Neuronal stem cell (in vitro differentiated cells): ENCODE results near the gene ENDOV.

Experiments used
- DNase-seq: peaks from one replicate; pipeline ENCODE4 v3.0.0-alpha.2; 2013; ENCODE audit warnings: low spot score
- H2AFZ ChIP-seq: one replicate; pipeline ENCODE4 v1.6.1; 2013; ENCODE audit warnings: mild to moderate bottlenecking, low read length, inconsistent platforms
- H2AK5ac ChIP-seq: 2 replicates; pipeline ENCODE4 v1.6.1; 2013; ENCODE audit warnings: low read depth, mild to moderate bottlenecking, inconsistent platforms, low read length, moderate library complexity, mixed read lengths
- H2BK120ac ChIP-seq: 2 replicates; pipeline ENCODE4 v1.6.1; 2013; ENCODE audit warnings: low read depth, mild to moderate bottlenecking, inconsistent platforms, low read length, moderate library complexity, mixed read lengths
- H2BK12ac ChIP-seq: one replicate; pipeline ENCODE4 v1.6.1; 2013; ENCODE audit warnings: low read length, inconsistent platforms
- H2BK15ac ChIP-seq: 2 replicates; pipeline ENCODE4 v1.6.1; 2013; ENCODE audit warnings: mild to moderate bottlenecking, low read length, inconsistent platforms, mixed read lengths
- H2BK5ac ChIP-seq: one replicate; pipeline ENCODE4 v1.6.1; 2013; ENCODE audit warnings: inconsistent platforms, mild to moderate bottlenecking, low read length, moderate library complexity
- H3K14ac ChIP-seq: one replicate; pipeline ENCODE4 v1.6.1; 2013; ENCODE audit warnings: low read length, inconsistent platforms
- H3K18ac ChIP-seq: 2 replicates; pipeline ENCODE4 v1.6.1; 2013; ENCODE audit warnings: low read length, inconsistent platforms
- H3K23ac ChIP-seq: 2 replicates; pipeline ENCODE4 v1.6.1; 2013; ENCODE audit warnings: low read depth, mild to moderate bottlenecking, mixed read lengths, low read length, inconsistent platforms; ENCODE audit not compliant: poor library complexity
- H3K27ac ChIP-seq: replicated peaks from 3 replicates; pipeline ENCODE4 v1.5.1; 2013; ENCODE audit warnings: low read length, inconsistent platforms
- H3K27me3 ChIP-seq, 3 experiments: 2 replicates each; pipeline ENCODE4 v1.6.1; 2013; ENCODE audit warnings: low read length in 3 of 3, mild to moderate bottlenecking in 2 of 3, inconsistent platforms in 1 of 3, low read depth in 1 of 3, mixed read lengths in 1 of 3, moderate library complexity in 1 of 3; ENCODE audit not compliant: control insufficient read depth in 3 of 3, insufficient read depth in 3 of 3
- H3K36me3 ChIP-seq, 2 donors: replicated peaks in 1 of 2; 2 replicates each; pipeline ENCODE4 v1.6.1; 2013; ENCODE audit warnings: low read length in 2 of 2; ENCODE audit not compliant: control insufficient read depth in 2 of 2, insufficient read depth in 2 of 2
- H3K4ac ChIP-seq: 2 replicates; pipeline ENCODE4 v1.6.1; 2013; ENCODE audit warnings: inconsistent platforms, mild to moderate bottlenecking, low read length, moderate library complexity
- H3K4me1 ChIP-seq, 2 donors: 1 replicate in 1 of 2; 2 replicates in 1 of 2; pipeline ENCODE4 v1.6.1; 2013; ENCODE audit warnings: low read length in 2 of 2, low read depth in 1 of 2; ENCODE audit not compliant: control insufficient read depth in 2 of 2, insufficient read depth in 1 of 2
- H3K4me2 ChIP-seq: one replicate; pipeline ENCODE4 v1.6.1; 2013; ENCODE audit warnings: mild to moderate bottlenecking, low read length, inconsistent platforms; ENCODE audit not compliant: insufficient read depth, poor library complexity, severe bottlenecking
- H3K4me3 ChIP-seq, 2 donors: 2 replicates each; pipeline ENCODE4 v1.5.1; 2013; ENCODE audit warnings: low read length in 2 of 2, mild to moderate bottlenecking in 2 of 2, inconsistent platforms in 1 of 2, moderate library complexity in 1 of 2
- H3K79me1 ChIP-seq: one replicate; pipeline ENCODE4 v1.6.1; 2013; ENCODE audit warnings: low read depth, mild to moderate bottlenecking, inconsistent platforms, low read length, moderate library complexity
- H3K9ac ChIP-seq: one replicate; pipeline ENCODE4 v1.6.1; 2013; ENCODE audit warnings: mild to moderate bottlenecking, low read depth, low read length, inconsistent platforms; ENCODE audit not compliant: poor library complexity
- H3K9me3 ChIP-seq, 2 donors: replicated peaks in 1 of 2; 2 replicates each; pipeline versions ENCODE3 to v1.6.1; 2013; ENCODE audit warnings: low read length in 2 of 2, mild to moderate bottlenecking in 2 of 2, inconsistent platforms in 1 of 2, low read depth in 1 of 2, mixed read lengths in 1 of 2, moderate library complexity in 1 of 2; ENCODE audit not compliant: control insufficient read depth in 2 of 2, insufficient read depth in 1 of 2
- H4K8ac ChIP-seq: one replicate; pipeline ENCODE4 v1.6.1; 2013; ENCODE audit warnings: low read depth, mild to moderate bottlenecking, inconsistent platforms, low read length, moderate library complexity
- H4K91ac ChIP-seq: one replicate; pipeline ENCODE4 v1.6.1; 2013; ENCODE audit warnings: low read length, low read depth, mild to moderate bottlenecking, inconsistent platforms; ENCODE audit not compliant: poor library complexity
- WGBS, 2 donors: extraction: QIAGEN DNeasy Blood & Tissue Kit; methylation state at CpG; one replicate each; pipeline ENCODE4 v1.1.7; 2013; ENCODE audit warnings: missing lambda C conversion rate in 2 of 2, mixed read lengths in 1 of 2; ENCODE audit not compliant: insufficient read length in 2 of 2, insufficient replicate concordance in 1 of 2; ENCODE audit errors: extremely low coverage in 2 of 2; 5-methylcytosine and 5-hydroxymethylcytosine counted together

Gene ENDOV

DNA sequence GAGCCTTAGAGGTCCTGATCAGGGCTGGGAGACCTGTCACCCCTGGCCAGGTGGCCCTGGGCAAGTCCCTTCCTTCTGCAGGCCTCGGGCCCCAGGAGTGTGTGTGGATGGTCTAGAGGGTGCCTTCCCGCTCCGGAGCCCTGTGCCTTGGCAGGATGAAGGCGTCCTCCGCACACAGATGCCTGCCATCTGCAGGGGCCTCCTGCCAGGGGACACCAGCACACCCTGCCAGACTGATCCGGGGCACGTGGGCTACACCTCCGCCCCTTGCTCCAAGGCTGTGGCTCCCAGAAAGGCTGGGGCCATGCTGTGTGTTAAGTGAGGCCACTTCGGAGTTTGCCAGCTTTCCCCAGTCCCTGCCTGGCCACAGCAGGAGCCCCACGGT is 30.8 kb downstream of the ENDOV start:
- Histone ChIP-seq H3K9ac (no peak overlapping the region), H4K8ac (no peak overlapping the region), H3K4me1 (peaks cover 4 to 6% of the 10 kb centered on the region in 2 donors), H3K79me1 (no peaks in the 10 kb centered on the region), H3K27ac (no peak overlapping the region), H2BK5ac (no peak overlapping the region), H2AFZ (no peak overlapping the region), H2BK120ac (no peak overlapping the region), H3K4me2 (no peak overlapping the region), H3K9me3 (no peaks in the 10 kb centered on the region), H3K4me3 (no peak overlapping the region), H3K27me3 (peaks cover 0 to 48% (median 2%) of the 10 kb centered on the region in 3 experiments), H3K14ac (peak overlapping the region; percentile 89), H2BK15ac (no peak overlapping the region), H2BK12ac (no peak overlapping the region), H3K23ac (no peak overlapping the region), H2AK5ac (peak overlapping the region; percentile 63), H3K18ac (peak overlapping the region; percentile 27), H3K36me3 (no peaks in the 10 kb centered on the region), H3K4ac (no peak overlapping the region), H4K91ac (no peak overlapping the region)
- no peak for DNase-seq
- WGBS, 2 donors, result no CpG with 5 or more reads among the region's 10 CpGs

DNA sequence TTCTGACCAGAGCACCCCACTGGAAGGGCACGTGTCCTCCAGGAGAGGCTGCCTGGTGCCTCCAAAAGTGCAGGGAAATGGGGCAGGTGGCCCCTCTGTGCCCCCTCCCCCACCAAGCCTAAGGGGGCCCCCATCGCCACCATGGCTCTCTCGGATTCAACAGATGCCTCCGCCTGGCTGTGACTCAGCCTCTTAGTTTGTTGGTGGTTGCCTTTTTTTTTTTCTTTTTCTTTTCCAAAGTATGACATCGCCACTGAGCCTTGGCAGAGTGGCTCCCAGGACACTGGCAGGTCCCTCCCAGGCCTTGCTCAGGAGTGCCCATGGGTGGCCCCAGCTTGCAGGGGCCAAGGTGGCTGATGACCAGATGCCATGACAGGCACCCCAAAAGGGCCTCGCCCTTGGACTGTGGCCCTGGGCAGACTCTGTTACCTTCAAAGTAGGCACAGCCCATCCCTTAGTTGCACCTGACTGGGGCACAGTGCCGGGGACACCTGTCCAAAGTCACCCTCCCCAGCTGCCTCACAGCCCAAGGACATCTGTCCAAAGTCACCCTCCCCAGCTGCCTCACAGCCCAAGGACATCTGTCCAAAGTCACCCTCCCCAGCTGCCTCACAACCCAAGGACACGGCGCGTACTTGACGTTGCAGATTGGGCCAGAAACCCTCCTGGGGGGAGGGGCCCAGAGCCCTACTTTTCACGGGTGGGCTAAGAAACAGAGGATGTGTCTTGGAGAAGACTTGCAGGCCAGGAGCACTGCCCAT is 31.9 kb downstream of the ENDOV start:
- H3K9me3 ChIP-seq, result no peaks in the 10 kb centered on the region
- H3K79me1 ChIP-seq, result no peaks in the 10 kb centered on the region
- no peak overlapping the region for H2BK5ac ChIP-seq
- H3K9ac ChIP-seq, result no peak overlapping the region
- no peak overlapping the region for H3K4me3 ChIP-seq
- no peak overlapping the region for H4K91ac ChIP-seq
- H2BK120ac ChIP-seq, result no peak overlapping the region
- no peak overlapping the region for H3K23ac ChIP-seq
- H2AFZ ChIP-seq, result no peak overlapping the region
- H2BK15ac ChIP-seq, result no peak overlapping the region
- H3K4ac ChIP-seq, result no peak overlapping the region
- no peak overlapping the region for H3K14ac ChIP-seq
- H3K27me3 ChIP-seq, result peaks cover 0 to 48% (median 2%) of the 10 kb centered on the region in 3 experiments
- no peak overlapping the region for H3K4me2 ChIP-seq
- WGBS, 2 donors, result no CpG with 5 or more reads among the region's 12 CpGs
- no peak overlapping the region for H3K27ac ChIP-seq
- H2BK12ac ChIP-seq, result no peak overlapping the region
- no peak overlapping the region for H3K18ac ChIP-seq
- no peak overlapping the region for H2AK5ac ChIP-seq
- H4K8ac ChIP-seq, result no peak overlapping the region
- H3K4me1 ChIP-seq, result peaks cover 4 to 6% of the 10 kb centered on the region in 2 donors
- DNase-seq, result no peak
- H3K36me3 ChIP-seq, result no peaks in the 10 kb centered on the region

DNA sequence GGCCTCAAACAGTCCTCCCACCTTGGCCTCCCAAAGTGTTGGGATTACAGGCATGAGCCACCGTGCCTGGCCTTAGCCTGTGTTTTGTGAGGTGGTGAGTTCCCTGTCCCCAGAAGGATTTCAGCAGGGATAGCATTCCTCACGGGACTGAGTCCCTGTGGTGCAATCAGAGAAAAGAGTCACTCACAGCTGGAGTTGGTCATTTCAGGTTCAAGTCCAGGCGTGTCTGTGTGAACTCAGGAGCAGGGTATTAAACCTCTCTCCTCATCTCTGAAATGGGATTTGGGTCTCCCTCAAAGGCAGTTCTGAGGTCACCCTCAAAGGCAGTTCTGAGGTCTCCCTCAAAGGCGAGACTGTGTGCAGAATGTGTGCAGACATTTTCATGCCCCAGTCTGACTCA is 32.8 kb downstream of the ENDOV start:
- no peak overlapping the region for H4K91ac ChIP-seq
- H3K18ac ChIP-seq, result no peak overlapping the region
- H3K4me2 ChIP-seq, result no peak overlapping the region
- no peak overlapping the region for H3K9ac ChIP-seq
- no peak overlapping the region for H3K23ac ChIP-seq
- no peaks in the 10 kb centered on the region for H3K9me3 ChIP-seq
- H2BK12ac ChIP-seq, result no peak overlapping the region
- no peak for DNase-seq
- H2BK120ac ChIP-seq, result no peak overlapping the region
- H2AK5ac ChIP-seq, result no peak overlapping the region
- no peak overlapping the region for H2BK5ac ChIP-seq
- H2AFZ ChIP-seq, result no peak overlapping the region
- H3K36me3 ChIP-seq, result no peaks in the 10 kb centered on the region
- no peak overlapping the region for H3K4me3 ChIP-seq
- H3K79me1 ChIP-seq, result no peaks in the 10 kb centered on the region
- no peak overlapping the region for H3K14ac ChIP-seq
- WGBS, 2 donors, result no CpG with 5 or more reads among the region's 4 CpGs
- peaks cover 0 to 47% (median 2%) of the 10 kb centered on the region in 3 experiments for H3K27me3 ChIP-seq
- H3K4ac ChIP-seq, result no peak overlapping the region
- no peak overlapping the region for H4K8ac ChIP-seq
- H3K27ac ChIP-seq, result no peak overlapping the region
- peaks cover 4 to 6% of the 10 kb centered on the region in 2 donors for H3K4me1 ChIP-seq
- no peak overlapping the region for H2BK15ac ChIP-seq

DNA sequence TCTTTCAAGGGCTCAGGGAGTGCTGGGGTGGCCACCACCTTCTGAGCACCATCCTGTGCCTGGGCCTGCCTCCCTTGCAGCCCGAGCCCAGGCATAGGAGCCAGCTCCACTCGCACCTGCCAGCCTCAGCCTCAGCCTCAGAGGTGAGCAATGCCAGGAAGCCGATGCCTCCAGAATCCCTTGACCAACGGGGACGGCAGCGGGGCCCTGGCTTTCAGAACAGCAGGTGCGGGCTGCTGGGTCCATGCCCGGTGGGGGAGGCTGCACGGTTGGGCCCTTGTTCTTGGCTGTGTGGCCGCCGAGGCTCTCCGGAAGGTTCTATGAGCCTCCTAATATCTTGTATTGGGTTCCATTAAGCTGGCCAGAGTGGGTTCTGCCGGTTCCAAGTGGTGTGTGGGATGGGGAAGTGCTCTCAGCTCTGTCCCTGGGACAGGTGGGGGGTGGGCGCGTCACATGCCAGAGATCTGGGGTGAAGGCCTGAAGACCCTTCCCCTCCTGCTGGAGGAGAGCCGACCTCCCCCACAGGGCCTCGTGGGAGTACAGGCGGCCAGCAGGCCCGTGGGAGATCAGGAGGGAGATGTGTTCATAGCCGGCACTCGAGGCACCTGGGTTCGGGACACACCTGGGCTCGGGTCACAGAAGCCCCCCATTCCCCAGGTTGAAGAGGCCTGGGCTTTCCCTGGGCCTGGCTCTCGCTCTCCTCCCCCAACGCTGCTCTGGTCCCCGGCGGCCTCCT is 34.4 kb downstream of the ENDOV start:
- H2AK5ac ChIP-seq, result no peak overlapping the region
- H3K9me3 ChIP-seq, result no peaks in the 10 kb centered on the region
- peaks cover 0 to 32% (median 0%) of the 10 kb centered on the region in 3 experiments for H3K27me3 ChIP-seq
- no peak overlapping the region for H2BK120ac ChIP-seq
- H4K8ac ChIP-seq, result no peak overlapping the region
- no peak overlapping the region for H3K27ac ChIP-seq
- no peak for DNase-seq
- H2BK15ac ChIP-seq, result no peak overlapping the region
- no peak overlapping the region for H3K4me2 ChIP-seq
- no peak overlapping the region for H3K23ac ChIP-seq
- H3K4ac ChIP-seq, result no peak overlapping the region
- no peak overlapping the region for H2AFZ ChIP-seq
- no peak overlapping the region for H3K18ac ChIP-seq
- peaks cover 4 to 7% of the 10 kb centered on the region in 2 donors for H3K4me1 ChIP-seq
- H2BK5ac ChIP-seq, result no peak overlapping the region
- H2BK12ac ChIP-seq, result no peak overlapping the region
- H3K36me3 ChIP-seq, result no peaks in the 10 kb centered on the region
- no peak overlapping the region for H3K4me3 ChIP-seq
- no CpG with 5 or more reads among the region's 27 CpGs for WGBS, 2 donors
- H3K79me1 ChIP-seq, result no peaks in the 10 kb centered on the region
- no peak overlapping the region for H4K91ac ChIP-seq
- no peak overlapping the region for H3K9ac ChIP-seq
- no peak overlapping the region for H3K14ac ChIP-seq
